Osteoblast (primary cell): ENCODE results near the gene NFIC. TPM values are rescaled to one million over a fixed set of nuclear protein-coding genes. Genes with fewer than 3 reads are reported as not detected.
"Not testable (repeated sequence)": the region's sequence is repeated elsewhere in the genome, so short reads cannot be mapped to it uniquely, and the experiment has no call there.

Source experiments
- DNase-seq: peaks from one replicate; pipeline ENCODE4 v3.0.0; 2011; ENCODE audit warnings: low spot score, mixed read lengths; ENCODE audit not compliant: insufficient read length; ENCODE audit errors: missing footprints
- H2AFZ ChIP-seq: 2 replicates; pipeline ENCODE4 v1.6.0; 2011; ENCODE audit warnings: mild to moderate bottlenecking, low read length
- H3K27ac ChIP-seq: 2 replicates; pipeline ENCODE4 v1.5.1; 2011; ENCODE audit warnings: mild to moderate bottlenecking, low read depth, low read length, moderate library complexity
- H3K27me3 ChIP-seq: 2 replicates; pipeline ENCODE4 v1.6.0; 2012; ENCODE audit warnings: mild to moderate bottlenecking, control low read depth, inconsistent platforms, low read length, moderate library complexity; ENCODE audit not compliant: insufficient read depth
- H3K36me3 ChIP-seq: 2 replicates; pipeline ENCODE4 v1.5.1; 2011; ENCODE audit warnings: mild to moderate bottlenecking, low read length, control low read depth, moderate library complexity; ENCODE audit not compliant: insufficient read depth
- H3K4me1 ChIP-seq: 2 replicates; pipeline ENCODE4 v1.5.1; 2011; ENCODE audit warnings: mild to moderate bottlenecking, low read length, control low read depth, moderate library complexity; ENCODE audit not compliant: insufficient read depth
- H3K4me2 ChIP-seq: 2 replicates; pipeline ENCODE4 v1.6.0; 2011; ENCODE audit warnings: mild to moderate bottlenecking, low read length; ENCODE audit not compliant: insufficient read depth
- H3K4me3 ChIP-seq: fragments of 200-600 bp; sonication (generic); 3 replicates; pipeline ENCODE4 v1.5.1; 2012; ENCODE audit warnings: mild to moderate bottlenecking, low read length, inconsistent platforms; ENCODE audit not compliant: insufficient read depth
- H3K79me2 ChIP-seq: 2 replicates; pipeline ENCODE4 v1.6.0; 2012; ENCODE audit warnings: mild to moderate bottlenecking, low read length, control low read depth, inconsistent platforms; ENCODE audit not compliant: insufficient read depth
- H3K9me3 ChIP-seq: 2 replicates; pipeline ENCODE4 v1.5.1; 2011; ENCODE audit warnings: low read depth, low read length, control low read depth
- H4K20me1 ChIP-seq: 2 replicates; pipeline ENCODE4 v1.6.0; 2012; ENCODE audit warnings: mild to moderate bottlenecking, low read length, control low read depth; ENCODE audit not compliant: insufficient read depth
- CTCF ChIP-seq: IDR thresholded peaks from 2 replicates; pipeline ENCODE4 v1.5.1; 2011; ENCODE audit warnings: mild to moderate bottlenecking, low read depth, low read length, moderate library complexity; ENCODE audit errors: extremely low read depth
- total RNA-seq: library from RNA; depleted of rRNA; stranded (reverse); fragments of >200 nt; gene quantifications from 2 replicates; pipeline ENCODE4 v1.2.3, GENCODE V29; 2012

The NFIC gene
- total RNA-seq, 1 donor, result 61.2 TPM

DNA sequence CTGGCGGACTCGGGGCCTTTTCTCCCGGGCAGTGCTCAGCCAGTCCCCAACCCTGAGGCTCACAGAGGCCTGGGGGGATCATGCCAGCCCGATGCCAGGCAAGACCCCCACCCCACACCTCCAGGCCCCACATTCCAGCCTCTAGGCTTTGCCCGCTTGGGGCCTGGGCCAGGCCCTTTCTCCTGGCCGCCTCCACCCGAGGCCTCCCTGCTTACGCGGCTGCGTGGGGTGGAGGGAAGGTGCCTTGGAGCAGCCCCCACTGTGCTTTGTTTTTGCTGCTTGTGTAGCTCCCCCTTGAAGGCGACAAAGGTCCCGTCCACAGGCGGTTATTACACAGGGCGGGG, 75.6 kb downstream of the NFIC start:
- Histone ChIP-seq H3K36me3 (peaks cover 60% of the 10 kb centered on the region), H3K79me2 (peaks cover 76% of the 10 kb centered on the region), H3K4me3 (no peak overlapping the region), H3K27me3 (no peaks in the 10 kb centered on the region), H2AFZ (no peak overlapping the region), H3K9me3 (no peaks in the 10 kb centered on the region), H3K4me1 (no peaks in the 10 kb centered on the region), H3K4me2 (no peak overlapping the region), H3K27ac (no peak overlapping the region), H4K20me1 (peaks cover 52% of the 10 kb centered on the region)
- TF ChIP-seq CTCF, result no peak
- no peak for DNase-seq

GRCh38 chr19:3442487-3443071, 76.2 kb downstream of the NFIC start:
- H3K4me3 ChIP-seq, result no peak overlapping the region
- no peak overlapping the region for H3K4me2 ChIP-seq
- no peaks in the 10 kb centered on the region for H3K4me1 ChIP-seq
- H2AFZ ChIP-seq, result no peak overlapping the region
- H3K79me2 ChIP-seq, result peaks cover 80% of the 10 kb centered on the region
- no peak for TF ChIP-seq CTCF
- H3K36me3 ChIP-seq, result peaks cover 60% of the 10 kb centered on the region
- no peaks in the 10 kb centered on the region for H3K27me3 ChIP-seq
- H3K9me3 ChIP-seq, result no peaks in the 10 kb centered on the region
- peak; percentile 30 for DNase-seq
- H3K27ac ChIP-seq, result no peak overlapping the region
- H4K20me1 ChIP-seq, result peaks cover 52% of the 10 kb centered on the region

DNA sequence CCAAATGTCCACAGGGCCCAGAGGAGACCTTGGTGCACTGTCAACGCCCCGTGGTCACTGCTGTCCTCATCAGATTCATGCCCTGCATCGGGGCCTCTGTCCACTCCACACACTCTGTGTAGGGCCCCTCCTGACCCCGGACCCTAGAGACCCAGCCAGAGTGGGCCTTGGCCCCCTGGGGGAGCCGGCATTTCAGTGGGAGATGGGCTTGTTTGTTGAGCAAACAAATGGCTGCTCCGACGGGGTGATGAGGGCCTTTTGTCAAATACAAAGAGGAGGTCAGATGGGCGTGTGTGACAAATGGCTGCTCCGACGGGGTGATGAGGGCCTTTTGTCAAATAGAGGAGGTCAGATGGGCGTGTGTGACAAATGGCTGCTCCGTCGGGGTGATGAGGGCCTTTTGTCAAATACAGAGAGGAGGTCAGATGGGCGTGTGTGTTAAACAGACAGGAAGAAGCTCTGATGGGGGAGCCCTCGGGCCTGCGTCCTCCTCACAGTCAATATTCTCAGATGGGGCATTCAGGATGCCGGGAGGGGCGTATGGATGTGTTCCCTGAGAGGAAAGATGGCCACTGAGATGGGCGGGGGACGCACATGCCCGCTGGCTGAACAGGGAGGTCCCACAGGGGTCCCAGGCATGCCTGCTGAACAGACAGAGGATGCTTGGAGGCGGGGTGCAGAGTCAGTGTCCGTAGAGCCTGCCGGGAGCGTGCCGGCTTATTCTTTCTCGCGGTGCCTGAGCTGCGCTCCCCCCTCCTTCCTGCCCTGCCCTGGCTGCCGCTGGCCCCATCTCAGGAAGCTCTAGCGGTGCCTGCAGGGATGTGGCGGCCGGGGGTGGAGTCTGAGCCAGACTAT, 77.7 kb downstream of the NFIC start:
- DNase-seq, result peak; percentile 71
- H3K27me3 ChIP-seq, result no peaks in the 10 kb centered on the region
- no peak overlapping the region for H3K4me2 ChIP-seq
- H3K27ac ChIP-seq, result no peak overlapping the region
- TF ChIP-seq CTCF, result no peak
- peaks cover 53% of the 10 kb centered on the region for H3K36me3 ChIP-seq
- H3K79me2 ChIP-seq, result peaks cover 81% of the 10 kb centered on the region
- no peaks in the 10 kb centered on the region for H3K9me3 ChIP-seq
- peaks cover 56% of the 10 kb centered on the region for H4K20me1 ChIP-seq
- H3K4me3 ChIP-seq, result no peak overlapping the region
- no peak overlapping the region for H2AFZ ChIP-seq
- no peaks in the 10 kb centered on the region for H3K4me1 ChIP-seq

DNA sequence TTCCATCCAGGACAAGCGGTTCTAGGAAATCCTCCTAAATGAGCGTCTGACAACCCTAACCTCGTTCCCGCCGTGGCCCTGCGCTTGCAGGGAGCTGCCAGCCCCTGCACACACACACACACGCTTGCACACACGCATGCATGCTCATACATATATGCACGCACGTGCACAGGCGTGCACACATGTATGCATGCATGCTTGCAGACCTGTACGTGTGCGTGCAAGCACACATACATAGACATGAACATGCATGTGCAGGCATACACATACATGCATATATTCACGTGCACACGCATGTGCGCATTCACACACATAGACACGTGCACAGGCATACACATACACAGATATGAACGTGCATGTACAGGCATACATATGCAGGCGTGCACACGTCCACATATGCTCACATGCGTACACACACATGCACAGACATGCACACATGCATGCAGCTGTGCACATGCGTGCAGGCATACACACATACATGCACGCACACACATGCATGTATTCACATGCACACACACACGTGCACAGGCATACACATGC, 78.4 kb downstream of the NFIC start:
- H3K4me2 ChIP-seq, result no peak overlapping the region
- H3K4me3 ChIP-seq, result no peak overlapping the region
- DNase-seq, result peak; percentile 65
- TF ChIP-seq CTCF, result no peak
- H2AFZ ChIP-seq, result no peak overlapping the region
- H3K36me3 ChIP-seq, result peaks cover 55% of the 10 kb centered on the region
- H3K79me2 ChIP-seq, result peaks cover 81% of the 10 kb centered on the region
- peaks cover 58% of the 10 kb centered on the region for H4K20me1 ChIP-seq
- H3K27me3 ChIP-seq, result no peaks in the 10 kb centered on the region
- H3K9me3 ChIP-seq, result no peaks in the 10 kb centered on the region
- H3K27ac ChIP-seq, result no peak overlapping the region
- no peaks in the 10 kb centered on the region for H3K4me1 ChIP-seq

DNA sequence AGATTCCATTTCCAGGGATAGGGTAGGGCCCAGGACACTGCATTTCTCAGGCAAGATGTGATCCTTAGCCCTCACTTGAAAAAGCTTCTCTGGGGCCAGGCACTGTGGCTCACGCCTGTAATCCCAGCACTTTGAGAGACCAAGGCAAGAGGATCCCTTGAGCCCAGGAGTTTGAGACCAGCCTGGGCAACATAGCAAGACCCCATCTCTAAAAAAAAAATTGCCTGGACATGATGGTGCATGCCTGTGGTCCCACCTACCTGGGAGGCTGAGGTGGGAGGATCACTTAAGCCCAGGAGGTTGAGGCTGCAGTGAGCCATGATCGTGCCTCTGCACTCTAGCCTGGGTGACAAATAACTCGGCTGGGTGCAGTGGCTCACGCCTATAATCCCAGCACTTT, 80.3 kb downstream of the NFIC start:
- DNase-seq, H3K9me3 ChIP-seq, H3K4me2 ChIP-seq, H3K4me3 ChIP-seq, H3K27me3 ChIP-seq, H3K4me1 ChIP-seq, H2AFZ ChIP-seq: not testable (repeated sequence)
- H3K27ac ChIP-seq, result peak overlapping the region; percentile 17
- peaks cover 65% of the 10 kb centered on the region for H3K79me2 ChIP-seq
- H3K36me3 ChIP-seq, result peaks cover 47% of the 10 kb centered on the region
- peaks cover 44% of the 10 kb centered on the region for H4K20me1 ChIP-seq
